GM19395 (cell line): Measurements from ENCODE around the gene RAB11FIP4.

ENCODE experiments used
- ATAC-seq: cut with Tn5 transposase; IDR thresholded peaks from one replicate; pipeline ENCODE4 v1.9.1; 2021; ENCODE audit warnings: mild to moderate bottlenecking, moderate library complexity; ENCODE audit not compliant: unreplicated experiment

The RAB11FIP4 gene

GRCh38 chr17:31582151-31582907 lies 190.9 kb downstream of the RAB11FIP4 start:
- peak; percentile 47 for ATAC-seq

- ATAC-seq: no peak
Observed at GRCh38 chr17:31583772-31584356, 192.4 kb downstream of the RAB11FIP4 start.

- no peak for ATAC-seq
Observed at GRCh38 chr17:31584438-31585279, 193.2 kb downstream of the RAB11FIP4 start.

- ATAC-seq: no peak
Observed at GRCh38 chr17:31585280-31585630, 193.8 kb downstream of the RAB11FIP4 start.

- ATAC-seq: no peak
Observed at GRCh38 chr17:31586946-31587345, 195.5 kb downstream of the RAB11FIP4 start.

GRCh38 chr17:31587462-31587861 lies 196.0 kb downstream of the RAB11FIP4 start:
- ATAC-seq: no peak
